GM10266 (cell line): ENCODE results near the gene SLC25A3.
"Not testable (repeated sequence)": the region's sequence is repeated elsewhere in the genome, so short reads cannot be mapped to it uniquely, and the experiment has no call there.

Experiments used
- DNase-seq: peaks from one replicate; pipeline ENCODE4 v3.0.0; 2012; ENCODE audit errors: extremely low spot score
- CTCF ChIP-seq: IDR thresholded peaks from 2 replicates; pipeline ENCODE4 v1.5.1; 2012; ENCODE audit warnings: mild to moderate bottlenecking, low read depth; ENCODE audit not compliant: control insufficient read depth, insufficient read depth; ENCODE audit errors: missing control alignments

Gene SLC25A3

GRCh38 chr12:98561846-98562245, 31.6 kb upstream of the SLC25A3 start:
- DNase-seq, result no peak
- TF ChIP-seq CTCF, result no peak

GRCh38 chr12:98572010-98572409, 21.5 kb upstream of the SLC25A3 start:
- DNase-seq, result no peak
- TF ChIP-seq CTCF, result peak; percentile 30

GRCh38 chr12:98574110-98574509, 19.4 kb upstream of the SLC25A3 start:
- no peak for DNase-seq
- no peak for TF ChIP-seq CTCF

- DNase-seq, result no peak
- TF ChIP-seq CTCF, result no peak
These were observed 18.5 kb upstream of the SLC25A3 start for GRCh38 chr12:98575013-98575412.

DNA sequence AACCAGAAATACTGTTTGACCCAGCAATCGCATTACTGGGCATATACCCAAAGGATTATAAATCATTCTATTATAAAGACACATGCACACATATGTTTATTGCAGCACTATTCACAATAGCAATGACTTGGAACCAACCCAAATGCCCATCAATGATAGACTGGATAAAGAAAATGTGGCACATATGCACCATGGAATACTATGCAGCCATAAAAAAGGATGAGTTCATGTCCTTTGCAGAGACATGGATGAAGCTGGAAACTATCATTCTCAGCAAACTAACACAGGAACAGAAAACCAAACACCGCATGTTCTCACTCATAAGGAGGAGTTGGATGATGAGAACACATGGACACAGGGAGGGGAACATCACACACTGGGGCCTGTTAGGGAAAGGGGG, 16.7 kb upstream of the SLC25A3 start:
- DNase-seq, result not testable (repeated sequence)

GRCh38 chr12:98578392-98578791, 15.1 kb upstream of the SLC25A3 start:
- DNase-seq, result no peak
- TF ChIP-seq CTCF, result no peak

GRCh38 chr12:98578821-98579220, 14.7 kb upstream of the SLC25A3 start:
- TF ChIP-seq CTCF, result no peak
- DNase-seq, result no peak

DNA sequence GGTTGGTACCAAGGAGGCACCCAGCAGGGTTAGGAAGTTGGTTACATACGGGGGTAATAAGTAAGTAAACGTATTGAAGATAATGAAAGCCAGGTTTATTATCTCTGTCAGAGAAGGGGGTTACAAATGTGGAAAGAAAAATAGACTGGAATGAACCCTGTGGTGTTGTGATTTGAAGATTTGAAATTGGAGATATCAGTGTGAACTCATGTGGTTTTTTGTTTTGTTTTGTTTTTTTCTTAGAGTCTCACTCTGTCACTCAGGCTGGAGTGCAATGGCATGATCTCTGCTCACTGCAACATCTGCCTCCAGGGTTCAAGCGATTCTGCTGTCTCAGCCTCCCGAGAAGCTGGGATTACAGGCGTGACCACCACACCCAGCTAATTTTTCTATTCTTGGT, 14.1 kb upstream of the SLC25A3 start:
- no peak for DNase-seq
- no peak for TF ChIP-seq CTCF
